Endothelial cell of umbilical vein (primary cell): ENCODE results near the gene LMTK3. TPM values are rescaled to one million over a fixed set of nuclear protein-coding genes. Genes with fewer than 3 reads are reported as not detected.

Experiments used
- BruUV-seq: library from RNA; stranded (reverse); fragments of 400-500 nt; replicated peaks from 2 replicates; lab custom pipeline; 2021; lab: Mats Ljungman, UMichigan
- CTCF ChIA-PET: fragments of 300-600, 350-600 bp; sonication (Branson Sonifier 250); formaldehyde crosslinking; loops from one replicate; lab custom pipeline; 2021; ENCODE audit warnings: antibody characterized with exemption, inconsistent platforms; lab: Charles Lee
- POLR2A ChIA-PET: fragments of 300-600, 350-600 bp; sonication (Branson Sonifier 250); formaldehyde crosslinking; loops from one replicate; lab custom pipeline; 2021; ENCODE audit warnings: antibody characterized with exemption, inconsistent platforms; lab: Charles Lee
- DNase-seq: peaks from one replicate; pipeline ENCODE4 v3.0.0-alpha.2; 2011; ENCODE audit warnings: low read depth, low spot score
- FAIRE-seq: peaks from 2 replicates; lab custom pipeline; 2011; peaks lifted over from hg19 to GRCh38; lab: Jason Lieb, UNC
- H2AFZ ChIP-seq: 2 replicates; pipeline ENCODE4 v1.6.0; 2012; ENCODE audit warnings: low read depth, low read length, control low read depth, inconsistent platforms
- H3K27ac ChIP-seq: 2 replicates; pipeline ENCODE4 v1.5.1; 2011; ENCODE audit warnings: low read depth, mild to moderate bottlenecking, control low read depth, low read length, moderate library complexity; ENCODE audit not compliant: insufficient read depth
- H3K27me3 ChIP-seq, 2 experiments: 2 replicates each; pipeline versions ENCODE4 v1.6.0 to v1.6.1; 2011; ENCODE audit warnings: low read length in 2 of 2, mixed read lengths in 1 of 2; ENCODE audit not compliant: control insufficient read depth in 2 of 2, insufficient read depth in 2 of 2
- H3K36me3 ChIP-seq, 2 experiments: 2 replicates in 1 of 2; 3 replicates in 1 of 2; pipeline ENCODE4 v1.5.1; 2011; ENCODE audit warnings: low read length in 2 of 2, mild to moderate bottlenecking in 1 of 2, moderate library complexity in 1 of 2; ENCODE audit not compliant: control insufficient read depth in 2 of 2, insufficient read depth in 2 of 2; ENCODE audit errors: extremely low read depth in 1 of 2
- H3K4me1 ChIP-seq: 3 replicates; pipeline ENCODE4 v1.5.1; 2011; ENCODE audit warnings: mild to moderate bottlenecking, low read length; ENCODE audit not compliant: control insufficient read depth, insufficient read depth; ENCODE audit errors: extremely low read depth
- H3K4me2 ChIP-seq: 2 replicates; pipeline ENCODE4 v1.6.1; 2011; ENCODE audit warnings: low read length, control low read depth, mixed read lengths; ENCODE audit not compliant: insufficient read depth
- H3K4me3 ChIP-seq, 3 experiments: fragments of 200-600 bp in 1 of 3; sonication (generic), shearing (Covaris generic) in 1 of 3; replicated peaks in 1 of 3; 2 replicates each; pipeline ENCODE4 v1.5.1; 2011 to 2016; ENCODE audit warnings: control low read depth in 3 of 3, low read length in 3 of 3, mild to moderate bottlenecking in 2 of 3, inconsistent platforms in 1 of 3, low read depth in 1 of 3, moderate library complexity in 1 of 3; ENCODE audit not compliant: insufficient read depth in 1 of 3
- H3K79me2 ChIP-seq: 2 replicates; pipeline ENCODE4 v1.6.0; 2012; ENCODE audit warnings: low read length, inconsistent platforms; ENCODE audit not compliant: control insufficient read depth, insufficient read depth
- H3K9ac ChIP-seq: replicated peaks from 2 replicates; pipeline ENCODE3; 2011; ENCODE audit warnings: low read length, control low read depth; ENCODE audit not compliant: insufficient read depth; ENCODE audit errors: extremely low read depth
- H3K9me1 ChIP-seq: replicated peaks from 3 replicates; pipeline ENCODE4 v1.6.0; 2011; ENCODE audit warnings: mild to moderate bottlenecking, low read length; ENCODE audit not compliant: control insufficient read depth, insufficient read depth; ENCODE audit errors: extremely low read depth
- H3K9me3 ChIP-seq: replicated peaks from 2 replicates; pipeline ENCODE4 v1.5.1; 2012; ENCODE audit warnings: low read length, inconsistent platforms; ENCODE audit not compliant: control insufficient read depth, insufficient read depth
- H4K20me1 ChIP-seq: replicated peaks from 2 replicates; pipeline ENCODE3; 2011; ENCODE audit warnings: mild to moderate bottlenecking, low read length; ENCODE audit not compliant: control insufficient read depth, insufficient read depth; ENCODE audit errors: extremely low read depth
- CTCF ChIP-seq, 2 donors: IDR thresholded peaks; 1 replicate in 1 of 2; 2 replicates in 1 of 2; pipeline ENCODE4 v1.5.1; 2011; ENCODE audit warnings: low read length in 2 of 2, mild to moderate bottlenecking in 2 of 2, moderate library complexity in 2 of 2, control low read depth in 1 of 2, inconsistent platforms in 1 of 2, low read depth in 1 of 2; ENCODE audit not compliant: insufficient read depth in 1 of 2; ENCODE audit errors: extremely low read depth in 1 of 2
- EZH2 ChIP-seq: IDR thresholded peaks from 2 replicates; pipeline ENCODE4 v1.6.1; 2012; ENCODE audit warnings: borderline replicate concordance, low read depth, mild to moderate bottlenecking, moderate library complexity, low read length, inconsistent platforms; ENCODE audit not compliant: severe bottlenecking
- FOS ChIP-seq: IDR thresholded peaks from 2 replicates; pipeline ENCODE4 v1.6.1; 2011; ENCODE audit warnings: mild to moderate bottlenecking, low read length, moderate library complexity, borderline replicate concordance; ENCODE audit not compliant: insufficient read depth
- GATA2 ChIP-seq: IDR thresholded peaks from 2 replicates; pipeline ENCODE4 v1.7.0; 2011; ENCODE audit warnings: low read depth, mild to moderate bottlenecking, moderate library complexity, mixed read lengths, low read length; ENCODE audit not compliant: insufficient read length, insufficient read depth
- JUN ChIP-seq: IDR thresholded peaks from 2 replicates; pipeline ENCODE4 v1.6.1; 2011; ENCODE audit warnings: borderline replicate concordance, low read depth; ENCODE audit not compliant: insufficient read length, insufficient read depth
- MYC ChIP-seq: IDR thresholded peaks from one replicate; pipeline ENCODE4 v1.6.1; 2011; ENCODE audit warnings: mild to moderate bottlenecking, low read depth, low read length
- dilution Hi-C: fragments of 300-500 bp; cut with MboI; formaldehyde crosslinking; loops from one replicate; pipeline ENCODE4 v1.15.0; 2019; ENCODE audit warnings: low sequenced_read_pairs; ENCODE audit not compliant: extremely low pct_ligation_motif_present
- intact Hi-C: fragments of 100-400 bp; cut with micrococcal nuclease; formaldehyde crosslinking; loops from one replicate; pipeline ENCODE4 v1.10.0; 2022
- polyA plus RNA-seq, 4 experiments: library from polyadenylated mRNA; depleted of rRNA in 3 of 4; stranded (reverse) in 3 of 4; unstranded in 1 of 4; fragments of >200 nt; gene quantifications; 2 replicates each; pipeline versions ENCODE4 v1.2.1 to v1.2.3, GENCODE V29; 2011 to 2012; ENCODE audit warnings: missing spikeins in 1 of 4
- total RNA-seq: library from RNA; stranded (reverse); gene quantifications from 2 replicates; pipeline ENCODE4 v1.2.3, GENCODE V29; 2021

LMTK3 gene
- total and polyA plus RNA-seq, 2 donors (not counting 3 experiments of a cell fraction or from before 2014, with no cell fraction given) = 0.11 to 0.14 TPM

GRCh38 chr19:48496959-48497727, 14.5 kb downstream of the LMTK3 start:
- H3K9ac ChIP-seq = no peak overlapping the region
- intact Hi-C loops = no loop called here
- no peak overlapping the region for H2AFZ ChIP-seq
- TF ChIP-seq EZH2 (peak; percentile 1), CTCF (IDR thresholded peaks at IDR 0.05; ENCODE audit: extremely low read depth in 1 of 2, insufficient read depth in 1 of 2, low read depth in 1 of 2, low read length in 2 of 2) (no peak), JUN (no peak), GATA2 (no peak), MYC (no peak), FOS (no peak)
- no peaks in the 10 kb centered on the region for H3K36me3 ChIP-seq
- no peak overlapping the region for H3K4me3 ChIP-seq
- dilution Hi-C loops = no loop called here
- DNase-seq = no peak
- H3K9me1 ChIP-seq = no peaks in the 10 kb centered on the region
- no peak for FAIRE-seq
- H3K27ac ChIP-seq = no peak overlapping the region
- no peaks in the 10 kb centered on the region for H3K9me3 ChIP-seq
- H3K27me3 ChIP-seq = peaks cover 2 to 7% of the 10 kb centered on the region in 2 experiments
- H3K79me2 ChIP-seq = no peaks in the 10 kb centered on the region
- POLR2A ChIA-PET = no interaction called here
- no peaks in the 10 kb centered on the region for H4K20me1 ChIP-seq
- H3K4me2 ChIP-seq = no peak overlapping the region
- no TSS peak for BruUV-seq
- CTCF ChIA-PET = interaction anchor here (1.5 to 3.2 kb wide), 5 partner anchors 9 to 106 kb away, joined by 3 to 14 read pairs (median 11); partner anchors contain the start of gene KDELR1
- peaks cover 11% of the 10 kb centered on the region for H3K4me1 ChIP-seq
